ENCODE results near the gene AP4B1.

AP4B1 gene

DNA sequence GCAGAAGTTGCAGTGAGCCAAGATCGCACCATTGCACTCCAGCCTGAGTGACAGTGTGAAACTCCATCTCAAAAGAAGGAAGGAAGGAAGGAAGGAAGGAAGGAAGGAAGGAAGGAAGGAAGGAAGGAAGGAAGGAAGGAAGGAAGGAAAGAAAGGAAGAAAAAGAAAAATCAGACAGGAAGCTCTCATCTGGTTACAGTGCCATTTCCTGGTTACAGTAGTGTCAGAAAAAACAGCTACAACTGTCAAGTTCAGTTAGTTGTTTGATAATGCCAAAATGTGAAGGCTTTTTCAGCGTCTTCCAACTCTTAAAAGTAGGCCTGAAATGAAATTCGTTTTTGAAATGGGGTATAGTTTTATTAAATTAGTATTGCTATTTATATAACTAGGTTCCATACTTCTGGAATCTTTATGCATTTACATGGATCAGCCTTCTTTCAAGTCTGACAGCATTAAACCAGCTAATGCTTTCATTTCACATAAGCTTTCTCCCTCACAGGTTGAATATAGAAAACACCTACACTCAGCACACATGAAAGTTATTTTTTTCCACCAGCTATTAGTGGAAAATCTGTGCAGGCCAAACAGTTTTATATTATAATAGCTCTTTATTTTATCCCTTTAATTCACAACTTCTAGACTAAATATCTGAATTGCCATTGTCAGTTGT is 54.3 kb downstream of the AP4B1 start:
- Histone ChIP-seq H3K4me3 (ENCODE audit: low read length) (no peak overlapping the region), H3K36me3 (ENCODE audit: insufficient read depth, low read depth, low read length) (no peaks in the 10 kb centered on the region), H3K27me3 (ENCODE audit: insufficient read depth, low read length) (no peaks in the 10 kb centered on the region), H3K4me1 (ENCODE audit: insufficient read depth, low read length) (no peaks in the 10 kb centered on the region), H3K27ac (ENCODE audit: low read length) (no peak overlapping the region), H3K9ac (ENCODE audit: low read depth, low read length) (no peak overlapping the region), H3K9me3 (ENCODE audit: insufficient read depth, low read depth, low read length) (peaks cover 6% of the 10 kb centered on the region; the same call in 1 of the 2 replicates)

DNA sequence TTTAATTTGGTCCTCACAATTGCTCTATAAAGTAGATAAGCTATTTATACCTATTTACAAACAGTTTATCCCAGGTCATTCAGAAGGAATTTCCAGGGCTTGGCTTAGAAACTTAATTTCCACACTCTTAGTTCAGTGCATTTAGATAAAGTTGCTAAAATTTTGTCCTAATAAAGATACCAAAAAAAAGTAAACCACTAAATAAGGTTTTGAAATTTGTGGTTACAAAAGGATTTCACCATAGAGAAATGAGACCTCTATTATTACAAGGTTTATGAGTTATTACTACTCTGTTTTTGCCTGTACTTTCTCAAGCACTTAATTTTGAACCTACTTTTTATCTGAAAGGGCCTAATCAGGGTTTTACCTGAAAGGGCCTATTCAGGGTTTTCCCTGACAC is 55.5 kb downstream of the AP4B1 start:
- Histone ChIP-seq H3K4me3 (ENCODE audit: low read length) (no peak overlapping the region), H3K9me3 (ENCODE audit: insufficient read depth, low read depth, low read length) (peaks cover 6% of the 10 kb centered on the region; the same call in 1 of the 2 replicates), H3K27ac (ENCODE audit: low read length) (no peak overlapping the region), H3K27me3 (ENCODE audit: insufficient read depth, low read length) (no peaks in the 10 kb centered on the region), H3K36me3 (ENCODE audit: insufficient read depth, low read depth, low read length) (no peaks in the 10 kb centered on the region), H3K4me1 (ENCODE audit: insufficient read depth, low read length) (no peaks in the 10 kb centered on the region), H3K9ac (ENCODE audit: low read depth, low read length) (no peak overlapping the region)

DNA sequence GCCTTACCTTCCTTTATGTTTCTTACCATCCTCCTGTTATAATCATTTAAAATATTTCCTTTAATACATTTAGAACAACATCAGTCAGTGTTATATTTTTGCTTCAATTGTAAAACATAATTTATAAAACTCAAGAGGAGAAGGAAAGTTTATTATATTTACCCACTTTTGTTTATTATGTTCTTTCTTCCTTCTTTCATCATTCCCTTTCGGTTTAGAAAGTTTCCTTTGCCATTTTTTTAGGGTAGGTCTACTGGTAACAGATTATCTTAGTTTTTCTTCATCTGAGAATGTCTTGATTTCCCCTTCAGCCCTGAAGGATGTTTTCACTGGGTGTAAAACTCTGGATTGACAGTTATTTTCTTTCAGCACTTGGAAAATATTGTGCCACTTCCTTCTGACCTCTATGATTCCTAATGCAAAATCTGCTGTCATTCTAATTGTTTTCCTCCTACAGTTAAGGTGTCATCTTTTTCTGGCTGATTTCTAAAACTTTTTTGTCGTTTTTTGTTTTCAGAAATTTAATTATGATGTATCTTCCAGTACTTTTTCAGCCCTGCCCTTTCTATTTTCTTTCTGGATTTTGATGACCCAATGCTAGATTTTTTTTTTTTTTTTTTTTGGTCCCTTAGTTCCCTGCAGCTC is 58.1 kb downstream of the AP4B1 start:
- no peak overlapping the region for H3K4me3 ChIP-seq (ENCODE audit: low read length)
- H3K36me3 ChIP-seq (ENCODE audit: insufficient read depth, low read depth, low read length) = no peaks in the 10 kb centered on the region
- no peak overlapping the region for H3K27ac ChIP-seq (ENCODE audit: low read length)

More for the DNA sequence above, 58.1 kb downstream of the AP4B1 start:
- Histone ChIP-seq H3K9ac (ENCODE audit: low read depth, low read length) (no peak overlapping the region), H3K27me3 (ENCODE audit: insufficient read depth, low read length) (no peaks in the 10 kb centered on the region), H3K9me3 (ENCODE audit: insufficient read depth, low read depth, low read length) (peaks cover 6% of the 10 kb centered on the region; the same call in 1 of the 2 replicates), H3K4me1 (ENCODE audit: insufficient read depth, low read length) (no peaks in the 10 kb centered on the region)

Measured in iPS-20b (cell line).